Hematopoietic multipotent progenitor cell (in vitro differentiated cells): ENCODE results near the gene C1R. TPM values are rescaled to one million over a fixed set of nuclear protein-coding genes. Genes with fewer than 3 reads are reported as not detected.

Experiments used
- DNase-seq, 3 donors: peaks; one replicate each; pipeline ENCODE4 v3.0.0-alpha.2; 2011 to 2015; ENCODE audit warnings: low read depth in 2 of 3, low spot score in 2 of 3
- total RNA-seq: library from RNA; depleted of rRNA; stranded (reverse); fragments of >200 nt; gene quantifications from one replicate; pipeline ENCODE4 v1.2.3, GENCODE V29; 2012

C1R gene
- total RNA-seq, 1 donor = 11.0 TPM

GRCh38 chr12:7100239-7100638 lies 8.0 kb upstream of the C1R start:
- DNase-seq = no peak

GRCh38 chr12:7099290-7099996 lies 7.2 kb upstream of the C1R start:
- DNase-seq = no peak

- DNase-seq = no peak
These were observed 4.7 kb upstream of the C1R start for GRCh38 chr12:7096979-7097378.

GRCh38 chr12:7096006-7096932 lies 4.0 kb upstream of the C1R start:
- DNase-seq = no peak

- DNase-seq = no peak
These were observed 1.6 kb upstream of the C1R start for GRCh38 chr12:7093892-7094291.

GRCh38 chr12:7093486-7093885 lies 1.2 kb upstream of the C1R start:
- no peak for DNase-seq

- DNase-seq = no peak
These were observed 778 bp upstream of the C1R start for GRCh38 chr12:7092986-7093460.

GRCh38 chr12:7091660-7092228 lies 501 bp downstream of the C1R start:
- DNase-seq = no peak

- DNase-seq = no peak
These were observed 1.1 kb downstream of the C1R start for GRCh38 chr12:7091171-7091570.

GRCh38 chr12:7090222-7090998 lies 1.8 kb downstream of the C1R start:
- DNase-seq = no peak

- DNase-seq = no peak
These were observed 2.9 kb downstream of the C1R start for GRCh38 chr12:7089196-7089871.

GRCh38 chr12:7083125-7083524 lies 9.1 kb downstream of the C1R start:
- DNase-seq = no peak

- DNase-seq = no peak
These were observed 11.2 kb downstream of the C1R start for GRCh38 chr12:7081037-7081436.

GRCh38 chr12:7079826-7080125 lies 12.5 kb downstream of the C1R start:
- no peak for DNase-seq

GRCh38 chr12:7078163-7078562 lies 14.1 kb downstream of the C1R start:
- peak in 1 of 3 donors; percentile 33 for DNase-seq

GRCh38 chr12:7076493-7076892 lies 15.8 kb downstream of the C1R start:
- DNase-seq = no peak

- DNase-seq = no peak
These were observed 16.3 kb downstream of the C1R start for GRCh38 chr12:7075939-7076338.

GRCh38 chr12:7075518-7075917 lies 16.7 kb downstream of the C1R start:
- no peak for DNase-seq

- peak in 1 of 3 donors; percentile 60 for DNase-seq
These were observed 18.3 kb downstream of the C1R start for GRCh38 chr12:7073946-7074345.

GRCh38 chr12:7072554-7072953 lies 19.7 kb downstream of the C1R start:
- no peak for DNase-seq
